Nephron (organoid): ENCODE results near the gene PGLYRP2.

Source experiments
- H3K27ac Mint-ChIP-seq, 3 experiments: 2 replicates each; pipeline ENCODE4 v1.8.0; 2020; ENCODE audit warnings: mixed read lengths in 3 of 3, mild to moderate bottlenecking in 2 of 3, moderate library complexity in 1 of 3
- H3K27me3 Mint-ChIP-seq: 2 replicates; pipeline ENCODE4 v1.8.0; 2021; ENCODE audit warnings: low read depth, mild to moderate bottlenecking, moderate library complexity, mixed read lengths
- H3K36me3 Mint-ChIP-seq: 2 replicates; pipeline ENCODE4 v1.8.0; 2020; ENCODE audit warnings: low read depth, mixed read lengths
- H3K4me1 Mint-ChIP-seq: 2 replicates; pipeline ENCODE4 v1.8.0; 2020; ENCODE audit warnings: mixed read lengths
- H3K4me3 Mint-ChIP-seq, 3 experiments: 2 replicates each; pipeline ENCODE4 v1.8.0; 2020; ENCODE audit warnings: mild to moderate bottlenecking in 3 of 3, mixed read lengths in 3 of 3, moderate library complexity in 2 of 3
- H3K9me3 Mint-ChIP-seq: 2 replicates; pipeline ENCODE4 v1.8.0; 2020; ENCODE audit warnings: mixed read lengths
- TF ChIP-seq, protein P1 (sequence below), 3 experiments: fragments of 200-600 bp; sonication (generic); IDR thresholded peaks; one replicate each; pipeline ENCODE4 v1.5.0; 2021; ENCODE audit warnings: antibody characterized with exemption in 3 of 3; ENCODE audit not compliant: unreplicated experiment in 3 of 3

The PGLYRP2 gene

DNA sequence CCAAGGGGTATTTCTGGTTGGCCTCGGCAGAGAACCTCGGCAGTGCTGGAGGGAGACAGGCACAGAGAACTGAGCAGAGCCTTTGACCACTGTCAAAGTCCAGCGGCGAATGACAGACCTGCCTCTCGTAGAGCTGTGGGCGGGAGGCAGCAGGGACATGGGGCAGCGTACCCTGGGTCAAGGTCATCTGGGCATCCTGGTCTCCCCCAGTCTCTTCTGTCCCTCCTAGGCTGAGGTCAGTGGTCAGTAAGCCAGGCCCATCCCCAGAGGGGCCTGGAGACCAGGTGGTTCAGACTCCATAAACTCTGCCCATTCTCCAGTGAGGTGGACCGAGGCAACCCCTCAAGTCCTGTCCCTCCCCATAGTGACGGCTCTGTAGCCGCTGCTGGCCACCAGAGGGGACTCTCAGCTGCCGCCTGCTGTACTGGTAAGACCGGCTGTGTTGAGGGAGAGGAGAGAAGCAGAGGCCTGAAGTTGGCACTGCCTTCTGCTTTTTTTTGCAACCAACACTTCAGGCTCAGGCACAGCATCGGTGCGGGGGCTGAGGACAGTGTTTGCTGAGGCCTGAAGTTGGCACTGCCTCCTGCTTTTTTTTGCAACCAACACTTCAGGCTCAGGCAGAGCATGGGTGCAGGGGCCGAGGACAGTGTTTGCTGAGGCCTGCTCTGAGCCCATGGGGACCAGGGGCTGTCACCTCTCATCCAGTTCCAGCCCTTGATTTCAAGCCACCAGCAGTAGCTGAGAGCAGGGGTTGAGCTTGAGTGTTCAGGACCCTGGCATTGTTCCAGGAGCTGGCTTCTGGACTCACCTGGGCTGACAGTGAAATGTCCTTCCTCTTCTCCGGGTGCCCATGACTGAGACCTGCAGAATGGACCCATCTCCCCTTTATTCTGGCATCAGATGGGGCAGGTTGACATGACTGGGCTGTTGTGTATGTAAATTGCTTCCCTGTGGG lies at the start of gene PGLYRP2:
PGLYRP2 (minus strand) TSS at position 111 of the 955 bp plus-strand sequence. CDS start 130 bp downstream, outside the sequence.
- Mint-ChIP-seq H3K36me3 (no peaks in the 10 kb centered on the region), H3K4me1 (no peaks in the 10 kb centered on the region), H3K4me3 (no peak within 1 kb of the TSS), H3K27me3 (no peaks in the 10 kb centered on the region), H3K27ac (no peak within 1 kb of the TSS), H3K9me3 (peaks cover 5% of the 10 kb centered on the region)
- TF ChIP-seq, protein P1, sequence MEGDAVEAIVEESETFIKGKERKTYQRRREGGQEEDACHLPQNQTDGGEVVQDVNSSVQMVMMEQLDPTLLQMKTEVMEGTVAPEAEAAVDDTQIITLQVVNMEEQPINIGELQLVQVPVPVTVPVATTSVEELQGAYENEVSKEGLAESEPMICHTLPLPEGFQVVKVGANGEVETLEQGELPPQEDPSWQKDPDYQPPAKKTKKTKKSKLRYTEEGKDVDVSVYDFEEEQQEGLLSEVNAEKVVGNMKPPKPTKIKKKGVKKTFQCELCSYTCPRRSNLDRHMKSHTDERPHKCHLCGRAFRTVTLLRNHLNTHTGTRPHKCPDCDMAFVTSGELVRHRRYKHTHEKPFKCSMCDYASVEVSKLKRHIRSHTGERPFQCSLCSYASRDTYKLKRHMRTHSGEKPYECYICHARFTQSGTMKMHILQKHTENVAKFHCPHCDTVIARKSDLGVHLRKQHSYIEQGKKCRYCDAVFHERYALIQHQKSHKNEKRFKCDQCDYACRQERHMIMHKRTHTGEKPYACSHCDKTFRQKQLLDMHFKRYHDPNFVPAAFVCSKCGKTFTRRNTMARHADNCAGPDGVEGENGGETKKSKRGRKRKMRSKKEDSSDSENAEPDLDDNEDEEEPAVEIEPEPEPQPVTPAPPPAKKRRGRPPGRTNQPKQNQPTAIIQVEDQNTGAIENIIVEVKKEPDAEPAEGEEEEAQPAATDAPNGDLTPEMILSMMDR (IDR thresholded peaks at IDR 0.05; ENCODE audit: unreplicated experiment in 3 of 3): no peak

DNA sequence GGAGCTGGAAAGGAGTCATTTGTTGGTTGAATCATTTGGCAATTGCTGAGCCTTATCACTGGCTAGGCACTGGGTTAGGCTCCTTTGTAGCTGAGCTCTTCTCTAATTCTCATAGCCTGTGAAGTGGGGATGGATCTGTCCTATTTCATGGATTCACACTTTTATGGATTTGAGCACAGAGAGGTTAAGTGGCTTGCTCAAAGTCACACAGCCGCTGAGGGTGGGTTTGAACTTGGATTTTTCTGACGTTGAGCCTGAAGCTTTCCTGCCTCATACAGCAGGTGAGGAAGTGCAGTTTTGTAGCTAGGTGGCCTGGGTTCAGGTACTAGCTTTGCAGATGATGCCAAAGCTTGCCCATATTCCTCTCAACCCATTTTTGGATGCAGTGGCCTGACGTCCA lies 48.4 kb upstream of the PGLYRP2 start:
- peaks cover 16% of the 10 kb centered on the region for H3K27me3 Mint-ChIP-seq
- H3K27ac Mint-ChIP-seq: no peak overlapping the region
- H3K4me1 Mint-ChIP-seq: no peaks in the 10 kb centered on the region
- peaks cover 3% of the 10 kb centered on the region for H3K36me3 Mint-ChIP-seq
- H3K4me3 Mint-ChIP-seq: no peak overlapping the region
- peaks cover 8% of the 10 kb centered on the region for H3K9me3 Mint-ChIP-seq
- TF ChIP-seq, protein P1 (IDR thresholded peaks at IDR 0.05; ENCODE audit: unreplicated experiment in 3 of 3): no peak

GRCh38 chr19:15526408-15526807 lies 47.1 kb upstream of the PGLYRP2 start:
- Mint-ChIP-seq H3K4me3 (no peak overlapping the region), H3K4me1 (no peaks in the 10 kb centered on the region), H3K36me3 (peaks cover 3% of the 10 kb centered on the region), H3K27me3 (peaks cover 11% of the 10 kb centered on the region), H3K27ac (no peak overlapping the region), H3K9me3 (peaks cover 8% of the 10 kb centered on the region)
- TF ChIP-seq, protein P1 (IDR thresholded peaks at IDR 0.05; ENCODE audit: unreplicated experiment in 3 of 3): no peak

DNA sequence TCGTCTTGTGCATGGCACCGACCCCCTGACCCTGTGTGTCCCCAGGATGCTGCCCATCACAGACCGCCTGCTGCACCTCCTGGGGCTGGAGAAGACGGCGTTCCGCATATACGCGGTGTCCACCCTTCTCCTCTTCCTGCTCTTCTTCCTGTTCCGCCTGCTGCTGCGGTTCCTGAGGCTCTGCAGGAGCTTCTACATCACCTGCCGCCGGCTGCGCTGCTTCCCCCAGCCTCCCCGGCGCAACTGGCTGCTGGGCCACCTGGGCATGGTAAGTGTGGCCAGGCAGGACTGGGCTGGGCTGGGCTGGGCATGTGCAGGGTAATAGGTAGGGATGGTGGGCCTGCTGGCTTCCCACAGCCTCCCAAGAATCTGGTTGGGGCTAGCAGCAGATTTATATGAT lies 46.0 kb upstream of the PGLYRP2 start:
- H3K36me3 Mint-ChIP-seq: peaks cover under 1% of the 10 kb centered on the region
- H3K27me3 Mint-ChIP-seq: peaks cover 11% of the 10 kb centered on the region
- H3K4me3 Mint-ChIP-seq: no peak overlapping the region
- H3K27ac Mint-ChIP-seq: no peak overlapping the region
- TF ChIP-seq, protein P1 (IDR thresholded peaks at IDR 0.05; ENCODE audit: unreplicated experiment in 3 of 3): no peak
- H3K4me1 Mint-ChIP-seq: no peaks in the 10 kb centered on the region
- peaks cover 6% of the 10 kb centered on the region for H3K9me3 Mint-ChIP-seq

DNA sequence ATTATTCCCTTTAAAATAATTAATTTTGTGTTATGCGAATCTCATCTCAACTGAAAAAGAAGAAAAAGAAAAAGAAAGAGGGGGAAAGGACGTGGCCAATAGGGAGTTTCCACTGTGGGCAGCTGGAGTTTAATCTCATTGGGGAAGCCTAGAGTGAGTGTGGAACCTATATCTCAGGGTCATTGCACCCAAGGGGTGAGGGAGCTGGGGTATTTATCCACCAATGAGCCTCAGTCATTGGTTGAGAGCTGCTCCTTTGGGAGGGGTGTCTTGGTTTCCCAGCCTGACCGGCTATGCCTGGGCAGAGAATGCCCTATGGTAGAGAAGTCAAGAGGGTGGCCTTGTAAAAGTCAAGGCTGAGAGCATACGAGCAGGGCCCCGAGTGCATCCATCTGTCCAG lies 45.5 kb upstream of the PGLYRP2 start:
- peaks cover 5% of the 10 kb centered on the region for H3K9me3 Mint-ChIP-seq
- no peaks in the 10 kb centered on the region for H3K36me3 Mint-ChIP-seq
- no peak overlapping the region for H3K4me3 Mint-ChIP-seq
- H3K27me3 Mint-ChIP-seq: peaks cover 11% of the 10 kb centered on the region
- TF ChIP-seq, protein P1 (IDR thresholded peaks at IDR 0.05; ENCODE audit: unreplicated experiment in 3 of 3): no peak
- H3K4me1 Mint-ChIP-seq: no peaks in the 10 kb centered on the region
- no peak overlapping the region for H3K27ac Mint-ChIP-seq
